ENCODE results near the gene MYO3A. TPM values are rescaled to one million over a fixed set of nuclear protein-coding genes. Genes with fewer than 3 reads are reported as not detected.

MYO3A gene
- total RNA-seq, 1 donor from 2014 or later: 0.23 TPM

DNA sequence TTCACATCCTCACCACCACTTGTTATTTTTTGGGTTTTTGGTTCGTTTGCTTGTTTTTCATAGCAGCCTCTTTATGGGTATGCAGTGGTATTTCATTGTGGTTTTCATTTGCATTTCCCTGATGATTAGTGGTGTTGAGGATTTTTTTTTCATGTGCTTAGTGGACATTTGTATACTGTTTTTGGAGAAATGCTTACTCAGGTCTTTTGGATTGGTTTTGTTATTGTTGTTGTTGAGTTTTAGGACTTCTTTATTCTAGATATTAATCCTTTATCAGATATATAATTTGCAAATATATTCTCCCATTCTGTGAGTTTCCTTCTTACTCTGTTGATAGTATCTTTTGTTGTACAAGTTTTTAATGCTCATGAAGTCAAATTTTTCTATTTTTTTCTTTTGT, 325.3 kb downstream of the MYO3A start:
- Histone ChIP-seq H3K9ac (ENCODE audit: low read length) (no peak overlapping the region), H3K4me3 (ENCODE audit: insufficient read depth, low read depth, low read length) (no peak overlapping the region), H3K4me2 (ENCODE audit: low read length) (no peak overlapping the region), H3K27ac (ENCODE audit: low read depth, low read length) (no peak overlapping the region), H4K20me1 (ENCODE audit: insufficient read depth, low read length) (no peaks in the 10 kb centered on the region), H3K4me1 (ENCODE audit: insufficient read depth, low read length) (no peaks in the 10 kb centered on the region), H3K27me3 (ENCODE audit: insufficient read depth, low read length) (no peaks in the 10 kb centered on the region), H3K9me3 (ENCODE audit: insufficient read depth, low read depth, low read length) (no peaks in the 10 kb centered on the region), H3K36me3 (ENCODE audit: insufficient read depth, low read length) (no peaks in the 10 kb centered on the region), H2AFZ (ENCODE audit: low read depth, low read length) (no peak overlapping the region), H3K79me2 (ENCODE audit: insufficient read depth, low read length) (no peaks in the 10 kb centered on the region)
- no peak for DNase-seq (ENCODE audit: low read depth)
- Mint-ChIP-seq H3K4me3 (ENCODE audit: unreplicated experiment) (no peak overlapping the region), H3K27me3 (ENCODE audit: low read depth, unreplicated experiment) (peaks cover 4% of the 10 kb centered on the region), H3K36me3 (ENCODE audit: low read depth, unreplicated experiment) (no peaks in the 10 kb centered on the region), H3K4me1 (ENCODE audit: low read depth, unreplicated experiment) (no peaks in the 10 kb centered on the region), H3K27ac (ENCODE audit: unreplicated experiment) (no peak overlapping the region), H3K9me3 (ENCODE audit: unreplicated experiment) (peaks cover 2% of the 10 kb centered on the region)
- no peak for TF ChIP-seq CTCF (IDR thresholded peaks at IDR 0.05; ENCODE audit: insufficient read depth, low read depth, low read length)
- no peak for TF ChIP-seq EZH2 (IDR thresholded peaks at IDR 0.05; ENCODE audit: insufficient read depth, low read length)
- FAIRE-seq: no peak
